Activated effector memory CD4-positive, alpha-beta T cell treated with anti-CD3 and anti-CD28 coated beads, Interleukin-2, amount 50 U/mL, for 16 hours (primary cell): ENCODE data around the gene ZWILCH.
"Not testable (repeated sequence)": the region's sequence is repeated elsewhere in the genome, so short reads cannot be mapped to it uniquely, and the experiment has no call there.

ENCODE experiments used
- DNase-seq: peaks from one replicate; pipeline ENCODE4 v3.0.0-alpha.2; 2020

The ZWILCH gene

GRCh38 chr15:66489179-66489791 is 15.8 kb upstream of the ZWILCH start:
- DNase-seq = no peak

- no peak for DNase-seq
These were observed 13.3 kb upstream of the ZWILCH start for GRCh38 chr15:66491846-66492245.

DNA sequence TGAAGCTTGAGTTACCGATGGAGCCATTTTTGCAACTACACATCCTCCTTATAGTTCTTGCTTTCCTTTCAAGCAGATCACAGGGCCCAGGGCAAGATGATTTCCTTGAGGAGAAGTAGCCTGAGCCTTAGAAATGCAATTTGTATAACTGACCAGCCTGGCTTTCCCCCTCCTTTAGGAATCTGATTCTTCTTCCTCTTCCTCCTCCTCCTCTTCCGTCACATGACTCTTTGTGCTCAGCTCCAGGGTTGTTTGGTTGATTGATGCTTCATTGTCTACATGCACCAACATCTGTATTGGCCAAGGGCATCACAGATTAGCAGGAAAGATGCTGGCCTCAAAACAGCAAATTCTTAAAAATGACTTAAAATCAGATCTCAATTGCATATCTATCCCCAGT is 10.9 kb upstream of the ZWILCH start:
- DNase-seq = no peak

DNA sequence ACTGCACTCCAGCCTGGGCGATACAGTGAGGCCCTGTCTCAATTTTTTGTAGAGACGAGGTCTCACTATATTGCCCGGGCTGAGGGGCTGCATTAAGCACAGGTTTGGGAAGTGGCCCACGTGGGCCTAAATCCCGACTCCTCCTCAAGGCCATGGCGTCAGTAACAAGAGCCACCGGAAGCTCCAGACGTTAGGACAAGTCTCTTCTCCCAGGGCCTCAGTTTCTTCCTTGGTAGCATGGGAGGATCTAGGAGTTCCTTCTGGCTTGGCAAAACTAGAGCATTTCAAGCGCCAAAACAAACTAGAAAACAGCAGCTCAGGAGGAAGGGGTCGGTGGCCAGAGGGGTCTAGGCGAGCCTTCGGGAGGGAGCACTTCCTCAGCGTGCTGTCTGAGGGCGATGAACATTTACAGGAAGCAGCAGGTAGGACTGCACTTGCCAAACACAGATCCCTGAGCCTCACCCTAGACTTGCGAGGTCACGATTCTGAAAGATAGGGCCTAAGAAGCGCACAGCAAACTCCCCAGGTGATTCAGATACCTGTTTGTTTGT is 8.1 kb upstream of the ZWILCH start:
- no peak for DNase-seq

DNA sequence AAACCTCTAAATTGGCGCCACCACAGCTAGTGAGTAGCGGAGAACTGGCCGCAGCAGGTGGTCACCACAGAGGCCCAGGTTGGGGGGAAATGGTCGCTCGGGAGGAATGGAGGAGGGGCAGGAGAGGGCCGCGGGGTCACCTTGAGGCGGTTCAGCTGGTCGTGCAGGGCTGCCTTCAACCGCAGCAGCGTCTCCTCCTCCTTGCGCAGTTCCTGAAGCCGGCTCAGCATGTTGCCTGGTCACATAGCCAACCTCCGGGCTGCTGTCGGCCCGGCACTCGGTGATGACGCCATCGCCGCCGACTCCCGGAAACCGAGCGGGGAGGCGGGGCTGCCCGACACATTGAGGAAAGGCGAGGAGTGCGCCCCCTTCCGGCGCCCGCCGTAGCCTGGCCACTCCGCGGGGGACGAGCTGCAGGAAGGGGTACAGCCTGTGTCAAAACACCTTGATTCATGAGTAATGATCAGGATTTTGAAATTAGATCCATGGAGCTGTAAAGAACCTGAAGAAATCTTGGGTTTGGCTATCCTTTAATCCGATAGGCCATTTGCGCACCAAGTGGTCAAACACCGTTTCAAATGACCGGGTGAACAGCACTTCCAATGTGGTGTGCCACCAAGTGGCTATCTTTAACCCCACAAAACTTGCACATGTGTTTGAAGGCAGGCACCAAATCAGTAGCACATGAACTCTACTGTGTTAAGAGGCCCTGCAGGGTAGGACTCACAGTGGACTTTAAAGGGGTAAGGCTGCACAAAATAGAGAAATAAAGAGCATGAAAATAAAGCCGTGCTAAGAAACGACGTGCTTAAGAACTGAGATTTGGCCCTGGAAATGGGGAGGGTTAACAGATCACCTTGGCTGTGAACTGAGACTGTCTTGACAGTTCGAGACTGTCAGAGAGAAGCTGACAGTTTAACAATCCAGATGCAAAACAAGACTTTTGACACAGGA is 7.3 kb upstream of the ZWILCH start, which contains the start of gene SNAPC5:
SNAPC5 (minus strand) TSS at position 261 of the 954 bp plus-strand sequence; CDS start at position 230, 31 bp downstream.
- peak; percentile 99 for DNase-seq

- peak; percentile 39 for DNase-seq
These were observed 6.4 kb upstream of the ZWILCH start for GRCh38 chr15:66498501-66499386.

GRCh38 chr15:66500346-66500745 is 4.8 kb upstream of the ZWILCH start:
- DNase-seq = not testable (repeated sequence)

DNA sequence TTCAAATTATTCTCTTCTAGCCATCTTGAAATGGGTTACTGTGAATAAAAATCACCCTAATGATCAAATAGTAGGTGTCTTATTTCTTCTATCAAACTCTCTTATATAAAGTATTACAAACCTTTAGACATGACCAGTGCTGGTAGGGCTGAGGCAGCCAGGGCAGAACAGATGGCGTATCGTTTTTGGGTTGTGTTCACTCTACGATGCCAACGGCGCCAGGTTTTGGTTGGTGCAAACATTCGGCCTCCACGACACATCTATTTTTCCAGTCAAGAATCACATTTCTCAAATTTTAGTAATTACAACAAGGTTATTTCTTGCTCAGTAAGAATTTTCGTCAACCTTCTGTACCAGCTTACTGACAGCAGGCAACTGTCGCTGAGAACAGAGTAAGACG is 2.6 kb upstream of the ZWILCH start:
- DNase-seq = no peak

DNA sequence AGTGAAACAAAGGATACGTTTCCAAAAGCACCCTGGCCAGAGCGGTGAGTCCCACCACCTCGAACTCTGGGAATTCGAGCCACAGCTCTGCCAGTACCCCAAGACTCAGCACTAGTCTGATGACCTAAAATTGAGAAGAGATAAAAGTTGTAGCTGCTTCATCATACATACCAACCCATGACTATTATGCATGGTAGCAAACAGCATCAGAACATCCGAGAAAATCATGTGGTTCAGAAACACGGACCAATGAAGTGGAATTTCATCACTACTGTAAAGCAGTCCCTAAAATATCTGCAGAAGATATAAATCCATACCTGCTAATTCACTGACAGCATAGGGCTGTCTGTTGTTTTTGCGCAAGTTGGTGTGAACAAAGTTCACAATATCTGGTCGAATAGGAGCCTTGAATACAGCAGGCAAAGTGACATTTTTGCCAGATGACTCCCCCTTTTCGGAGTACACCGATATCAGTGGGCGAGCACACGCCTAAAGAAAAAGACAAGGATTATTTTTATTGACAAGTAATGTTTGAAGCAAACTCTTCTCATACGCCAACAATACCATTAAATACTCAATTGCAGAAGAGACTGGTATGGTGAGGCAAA is 2.0 kb upstream of the ZWILCH start:
- not testable (repeated sequence) for DNase-seq

DNA sequence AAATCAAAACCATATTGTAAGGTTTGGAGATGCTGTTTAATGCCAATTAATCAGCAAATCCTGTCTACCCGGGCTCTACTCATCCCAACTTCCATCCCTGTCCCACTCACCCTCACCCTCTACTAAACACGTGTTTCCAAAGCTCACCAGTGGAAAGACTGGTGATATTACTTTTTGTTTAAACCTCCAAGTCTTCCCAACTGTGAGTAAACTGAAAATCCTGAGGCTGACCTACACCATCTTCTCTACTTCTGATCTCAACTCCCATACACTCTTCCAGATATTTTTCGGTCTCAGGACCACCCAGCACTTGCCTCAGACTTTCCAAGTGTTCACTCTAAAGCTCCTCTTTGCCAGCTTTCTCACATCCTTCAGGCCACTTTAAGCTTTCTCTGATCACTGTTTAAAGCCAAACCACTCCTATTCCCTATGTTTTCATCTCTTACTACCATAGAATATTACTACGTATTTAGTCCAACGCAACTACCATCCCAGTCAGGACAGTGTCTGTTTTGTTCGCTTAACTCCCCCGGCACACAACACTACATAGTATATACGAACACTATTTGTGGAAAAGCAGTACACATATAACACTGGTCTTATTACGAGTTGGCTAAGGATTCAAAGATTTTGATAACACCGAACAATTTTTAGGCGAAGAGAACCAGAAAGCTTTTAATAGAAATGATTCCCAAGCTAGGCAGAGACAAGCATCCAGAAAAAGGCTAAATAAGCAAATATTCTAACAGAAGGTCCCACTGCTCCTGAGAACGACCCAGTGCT is 1.2 kb upstream of the ZWILCH start:
- no peak for DNase-seq

DNA sequence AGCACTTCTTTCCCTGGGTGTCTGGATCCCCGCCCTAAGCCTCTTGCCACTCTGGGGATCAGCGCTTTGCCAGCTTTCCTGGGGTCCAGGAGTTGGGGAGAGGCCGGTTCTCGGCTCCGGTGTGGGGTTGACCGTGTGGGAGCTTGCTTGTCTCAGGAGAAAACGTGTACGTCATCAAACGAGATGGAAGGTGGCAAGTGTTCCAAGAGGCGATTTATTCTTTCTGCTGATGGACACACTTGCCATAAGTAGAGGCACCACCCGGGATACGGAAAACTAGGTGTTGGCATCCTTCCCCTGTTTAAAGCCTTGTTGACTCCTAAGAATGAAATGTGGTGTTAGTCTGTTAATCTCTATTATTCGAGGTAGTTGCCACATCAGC is 295 bp downstream of the ZWILCH start:
- no peak for DNase-seq

DNA sequence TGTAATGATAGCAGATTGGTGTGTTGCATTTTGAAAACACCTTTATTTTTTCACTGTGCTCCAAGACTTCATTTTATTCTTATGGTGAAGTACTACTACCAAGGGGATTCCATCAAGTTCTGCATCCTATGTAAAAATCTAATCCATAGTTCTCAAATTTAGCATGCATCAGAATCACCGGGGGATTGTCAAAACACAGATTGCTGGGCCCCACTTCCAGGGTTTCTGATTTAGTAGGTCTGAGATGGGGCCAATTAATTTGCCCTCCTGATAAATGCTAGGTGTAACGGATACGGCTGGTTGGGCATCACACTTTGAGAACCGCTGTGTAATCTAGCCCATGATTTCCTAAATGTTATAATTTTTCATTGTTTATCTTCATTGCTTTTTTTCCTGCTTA is 692 bp downstream of the ZWILCH start:
- no peak for DNase-seq

GRCh38 chr15:66508293-66508883 is 3.3 kb downstream of the ZWILCH start:
- no peak for DNase-seq

DNA sequence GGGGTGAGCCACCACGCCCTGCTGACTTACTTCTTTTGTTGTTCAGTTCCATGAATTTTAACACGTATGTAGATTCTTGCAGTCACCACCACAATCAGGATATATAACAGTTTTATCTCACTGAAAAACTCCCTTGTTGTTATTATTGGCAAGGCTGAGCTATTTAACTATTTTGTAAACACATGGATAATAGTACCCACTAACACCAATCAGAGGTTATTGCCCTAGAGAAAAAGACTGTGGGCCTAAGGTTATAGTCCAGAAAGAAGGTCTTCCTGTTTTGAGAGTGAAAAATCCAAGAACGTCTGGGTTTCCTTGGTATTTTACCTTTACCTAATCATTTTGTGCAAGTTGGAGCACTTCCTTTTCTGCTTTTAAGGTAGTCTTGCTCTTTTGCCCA is 9.5 kb downstream of the ZWILCH start:
- DNase-seq = no peak

DNA sequence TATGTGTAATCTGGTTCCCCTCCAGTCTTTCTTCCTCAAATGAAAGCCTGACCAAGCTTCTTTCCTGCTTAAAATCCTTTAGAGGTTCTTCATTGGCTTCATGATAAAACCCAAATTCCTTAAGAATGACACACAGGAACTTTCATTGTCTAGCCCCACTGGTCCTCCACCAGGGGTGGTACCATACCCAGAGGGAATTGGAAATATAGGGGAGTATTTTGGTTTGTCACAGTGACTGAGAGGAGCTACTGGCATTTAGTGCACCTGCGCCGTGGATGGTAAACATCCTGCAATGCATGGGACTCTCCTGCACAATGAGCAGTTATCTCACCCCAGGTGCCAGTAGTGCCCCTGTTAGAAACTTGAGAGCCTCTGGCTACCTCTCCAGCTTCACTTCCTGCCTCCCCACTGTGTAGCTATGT is 10.8 kb downstream of the ZWILCH start:
- no peak for DNase-seq

GRCh38 chr15:66523926-66524325 is 18.8 kb downstream of the ZWILCH start:
- no peak for DNase-seq

GRCh38 chr15:66524838-66525237 is 19.7 kb downstream of the ZWILCH start:
- DNase-seq = no peak

GRCh38 chr15:66535056-66535455 is 29.9 kb downstream of the ZWILCH start:
- DNase-seq = no peak

DNA sequence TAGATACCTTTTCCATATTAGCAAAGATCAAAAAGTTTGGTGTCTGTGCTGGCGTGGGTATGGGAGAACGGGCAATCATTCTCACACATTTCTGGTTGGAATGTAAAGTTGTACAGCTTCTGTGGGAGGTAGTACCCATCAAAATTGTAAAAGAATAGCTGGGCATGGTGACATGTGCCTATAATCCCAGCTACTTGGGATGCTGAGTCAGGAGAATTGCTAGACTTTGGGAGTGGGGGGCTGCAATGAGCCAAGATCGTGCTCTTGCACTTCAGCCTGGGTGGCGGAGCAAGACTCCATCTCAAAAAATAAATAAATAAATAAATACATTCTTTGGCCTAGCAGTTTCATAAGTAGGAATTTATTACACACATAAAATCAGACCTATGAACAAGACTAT is 37.8 kb downstream of the ZWILCH start:
- no peak for DNase-seq

DNA sequence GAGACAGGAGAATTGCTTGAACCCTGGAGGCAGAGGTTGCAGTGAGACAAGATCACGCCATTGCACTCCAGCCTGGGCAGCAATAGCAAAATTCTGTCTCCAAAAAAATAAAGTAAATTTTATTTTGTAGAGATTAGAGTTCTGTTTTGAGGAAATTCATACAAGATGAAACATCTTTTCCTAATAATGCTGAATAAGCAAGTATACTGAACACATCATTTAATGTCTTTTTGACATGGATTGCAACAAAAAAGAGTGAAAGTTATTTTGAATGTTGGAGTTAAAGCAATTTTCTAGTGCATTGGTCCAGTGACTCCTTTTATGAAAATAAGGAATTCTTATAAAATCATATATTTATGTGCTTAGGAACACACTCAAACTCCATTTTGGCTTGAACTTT is 40.1 kb downstream of the ZWILCH start:
- no peak for DNase-seq

DNA sequence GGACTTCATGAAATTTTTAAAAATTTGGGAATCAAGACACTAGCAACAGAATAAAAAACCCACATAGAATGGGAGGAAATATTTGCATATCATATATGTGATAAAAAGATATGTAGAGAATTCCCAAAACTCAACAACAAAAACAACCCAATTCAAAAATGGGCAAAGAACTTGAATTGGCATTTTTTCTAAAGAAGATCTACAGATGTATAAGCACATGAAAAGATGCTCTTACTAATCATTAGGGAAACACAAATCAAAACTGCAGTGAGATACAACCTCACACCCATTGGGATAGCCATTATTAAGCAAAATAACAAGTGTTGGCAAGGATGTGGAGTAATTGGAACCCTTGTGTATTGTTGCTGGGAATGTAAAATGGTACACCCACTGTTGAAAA is 50.6 kb downstream of the ZWILCH start:
- no peak for DNase-seq
